ENCODE data around the gene PVR.
A peak's percentile ranks its signal among the peaks of the same experiment; 100 is the strongest.
"Not testable (repeated sequence)": the region's sequence is repeated elsewhere in the genome, so short reads cannot be mapped to it uniquely, and the experiment has no call there.

PVR gene

GRCh38 chr19:44680536-44680935, 36.8 kb downstream of the PVR start:
- DNase-seq = no peak

GRCh38 chr19:44681992-44682790, 38.5 kb downstream of the PVR start:
- no peak for DNase-seq

GRCh38 chr19:44682807-44683206, 39.1 kb downstream of the PVR start:
- DNase-seq = no peak

- DNase-seq = no peak
Observed at GRCh38 chr19:44683434-44684210, 39.9 kb downstream of the PVR start.

- not testable (repeated sequence) for DNase-seq
Observed at GRCh38 chr19:44684396-44684795, 40.7 kb downstream of the PVR start.

- no peak for DNase-seq
Observed at GRCh38 chr19:44684892-44685863, 41.5 kb downstream of the PVR start.

GRCh38 chr19:44685877-44686276, 42.2 kb downstream of the PVR start:
- DNase-seq = no peak

GRCh38 chr19:44686896-44687295, 43.2 kb downstream of the PVR start:
- no peak for DNase-seq

- DNase-seq = no peak
Observed at GRCh38 chr19:44687888-44688287, 44.2 kb downstream of the PVR start.

- DNase-seq = peak; percentile 17
Observed at GRCh38 chr19:44689290-44690130, 45.8 kb downstream of the PVR start.

GRCh38 chr19:44690131-44690440, 46.4 kb downstream of the PVR start:
- no peak for DNase-seq

GRCh38 chr19:44692379-44692721, 48.6 kb downstream of the PVR start:
- no peak for DNase-seq

GRCh38 chr19:44694184-44694579, 50.5 kb downstream of the PVR start:
- DNase-seq = no peak

GRCh38 chr19:44696939-44697669, 53.4 kb downstream of the PVR start:
- peak; percentile 39 for DNase-seq

- no peak for DNase-seq
Observed at GRCh38 chr19:44697670-44698034, 53.9 kb downstream of the PVR start.

- no peak for DNase-seq
Observed at GRCh38 chr19:44698492-44699201, 54.9 kb downstream of the PVR start, which contains the start of gene CEACAM16. CEACAM16 (plus strand) TSS chr19:44699151; CDS start chr19:44701457, 2,306 bp downstream.

GRCh38 chr19:44700547-44700946, 56.8 kb downstream of the PVR start:
- DNase-seq = no peak

GRCh38 chr19:44701228-44701627, 57.5 kb downstream of the PVR start:
- no peak for DNase-seq

GRCh38 chr19:44702551-44703176, 59.0 kb downstream of the PVR start:
- DNase-seq = no peak

- no peak for DNase-seq
Observed at GRCh38 chr19:44703336-44704078, 59.8 kb downstream of the PVR start.

Data from NCI-H2107 (cell line).